Measurements from ENCODE around the gene DNAH14. TPM values are rescaled to one million over a fixed set of nuclear protein-coding genes. Genes with fewer than 3 reads are reported as not detected.
A peak's percentile ranks its signal among the peaks of the same experiment; 100 is the strongest.

DNAH14 gene
- total and polyA plus RNA-seq, 9 of the 15 experiments (the other 6 are each of a cell fraction or from before 2014, with no cell fraction given), result 58.4 to 142 (median 98.4) TPM

DNA sequence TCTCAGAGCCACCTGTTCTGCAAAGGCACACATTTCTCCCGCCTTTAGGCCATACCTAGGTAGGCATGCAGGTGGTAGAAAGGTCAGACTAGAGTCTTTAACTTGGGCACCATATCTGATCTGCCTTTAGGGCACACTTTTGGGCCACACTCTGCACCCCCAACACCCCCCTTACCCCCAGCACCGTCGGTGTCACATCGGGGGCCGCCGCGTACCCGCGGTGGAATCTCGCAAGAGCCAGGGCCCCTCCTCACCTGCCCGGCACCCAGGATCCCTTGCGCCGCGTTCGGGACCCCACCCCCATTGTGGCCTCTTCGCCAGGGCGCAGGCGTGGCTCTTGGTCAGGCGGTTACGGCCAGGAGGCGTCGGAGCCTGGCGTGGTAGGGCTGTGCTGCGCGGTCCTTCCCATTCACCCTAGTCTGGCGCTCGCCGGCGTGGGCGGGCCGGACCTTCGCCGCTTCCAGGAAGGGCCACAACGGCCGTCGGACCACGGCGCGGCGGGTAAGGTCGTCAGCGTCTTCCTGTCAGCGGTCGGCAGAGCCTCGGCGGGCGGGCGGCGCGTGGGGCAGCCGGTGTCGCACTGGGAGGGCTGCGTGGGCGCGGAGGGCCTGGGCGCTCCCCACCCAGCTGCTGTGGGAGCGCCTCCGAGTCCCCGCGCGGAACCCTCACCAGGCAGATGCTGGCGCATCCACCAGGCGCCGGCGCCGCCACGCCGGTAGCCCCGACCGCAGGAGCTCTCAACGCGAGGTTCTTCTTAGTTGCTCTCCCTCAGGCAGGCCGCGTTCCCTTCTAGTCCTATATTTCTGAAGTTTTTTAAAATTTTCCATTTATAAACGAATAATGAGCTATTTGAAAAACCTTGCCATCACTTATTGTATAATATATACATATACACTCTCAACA, at the start of gene DNAH14 (continued):
- TF ChIP-seq, protein P1, sequence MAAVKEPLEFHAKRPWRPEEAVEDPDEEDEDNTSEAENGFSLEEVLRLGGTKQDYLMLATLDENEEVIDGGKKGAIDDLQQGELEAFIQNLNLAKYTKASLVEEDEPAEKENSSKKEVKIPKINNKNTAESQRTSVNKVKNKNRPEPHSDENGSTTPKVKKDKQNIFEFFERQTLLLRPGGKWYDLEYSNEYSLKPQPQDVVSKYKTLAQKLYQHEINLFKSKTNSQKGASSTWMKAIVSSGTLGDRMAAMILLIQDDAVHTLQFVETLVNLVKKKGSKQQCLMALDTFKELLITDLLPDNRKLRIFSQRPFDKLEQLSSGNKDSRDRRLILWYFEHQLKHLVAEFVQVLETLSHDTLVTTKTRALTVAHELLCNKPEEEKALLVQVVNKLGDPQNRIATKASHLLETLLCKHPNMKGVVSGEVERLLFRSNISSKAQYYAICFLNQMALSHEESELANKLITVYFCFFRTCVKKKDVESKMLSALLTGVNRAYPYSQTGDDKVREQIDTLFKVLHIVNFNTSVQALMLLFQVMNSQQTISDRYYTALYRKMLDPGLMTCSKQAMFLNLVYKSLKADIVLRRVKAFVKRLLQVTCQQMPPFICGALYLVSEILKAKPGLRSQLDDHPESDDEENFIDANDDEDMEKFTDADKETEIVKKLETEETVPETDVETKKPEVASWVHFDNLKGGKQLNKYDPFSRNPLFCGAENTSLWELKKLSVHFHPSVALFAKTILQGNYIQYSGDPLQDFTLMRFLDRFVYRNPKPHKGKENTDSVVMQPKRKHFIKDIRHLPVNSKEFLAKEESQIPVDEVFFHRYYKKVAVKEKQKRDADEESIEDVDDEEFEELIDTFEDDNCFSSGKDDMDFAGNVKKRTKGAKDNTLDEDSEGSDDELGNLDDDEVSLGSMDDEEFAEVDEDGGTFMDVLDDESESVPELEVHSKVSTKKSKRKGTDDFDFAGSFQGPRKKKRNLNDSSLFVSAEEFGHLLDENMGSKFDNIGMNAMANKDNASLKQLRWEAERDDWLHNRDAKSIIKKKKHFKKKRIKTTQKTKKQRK (IDR thresholded peaks at IDR 0.05; ENCODE audit: borderline replicate concordance, low read depth, low read length), result no peak
- TF ChIP-seq BACH1 (tag; IDR thresholded peaks at IDR 0.05), result no peak
- peak; percentile 91 for TF ChIP-seq SMAD4 (CRISPR knock-in tag; conservative IDR thresholded peaks at IDR 0.05)
- no peak for TF ChIP-seq FOXM1 (IDR thresholded peaks at IDR 0.05; ENCODE audit: low read depth)
- TF ChIP-seq FOXM1 (CRISPR knock-in tag; IDR thresholded peaks at IDR 0.05; ENCODE audit: low read depth), result peak; percentile 90
- no peak for TF ChIP-seq SRSF1 (IDR thresholded peaks at IDR 0.05; ENCODE audit: low read depth, low read length)
- TF ChIP-seq NFIX (CRISPR knock-in tag; IDR thresholded peaks at IDR 0.05; ENCODE audit: low read depth), result no peak
- peak; percentile 49; the same call in 1 of the 2 replicates for TF ChIP-seq JUND (IDR thresholded peaks at IDR 0.05; ENCODE audit: borderline replicate concordance, low read depth, low read length)
- peak; percentile 26; the same call in 1 of the 3 replicates for TF ChIP-seq JUND (tag; IDR thresholded peaks at IDR 0.05; ENCODE audit: borderline replicate concordance, low read depth, low read length)
- peak; percentile 97 for TF ChIP-seq KAT7 (CRISPR knock-in tag; IDR thresholded peaks at IDR 0.05; ENCODE audit: borderline replicate concordance)
- peak; percentile 49; the same call in 1 of the 2 replicates for TF ChIP-seq NFRKB (IDR thresholded peaks at IDR 0.05; ENCODE audit: low read depth)
- peak; percentile 40 for TF ChIP-seq PCBP1 (IDR thresholded peaks at IDR 0.05; ENCODE audit: low read depth, low read length, poor library complexity, severe bottlenecking)
- TF ChIP-seq CTBP1 (IDR thresholded peaks at IDR 0.05; ENCODE audit: borderline replicate concordance), result peak; percentile 93
- TF ChIP-seq SAFB (IDR thresholded peaks at IDR 0.05; ENCODE audit: borderline replicate concordance, low read depth, low read length), result peak; percentile 96
- TF ChIP-seq, protein P2, sequence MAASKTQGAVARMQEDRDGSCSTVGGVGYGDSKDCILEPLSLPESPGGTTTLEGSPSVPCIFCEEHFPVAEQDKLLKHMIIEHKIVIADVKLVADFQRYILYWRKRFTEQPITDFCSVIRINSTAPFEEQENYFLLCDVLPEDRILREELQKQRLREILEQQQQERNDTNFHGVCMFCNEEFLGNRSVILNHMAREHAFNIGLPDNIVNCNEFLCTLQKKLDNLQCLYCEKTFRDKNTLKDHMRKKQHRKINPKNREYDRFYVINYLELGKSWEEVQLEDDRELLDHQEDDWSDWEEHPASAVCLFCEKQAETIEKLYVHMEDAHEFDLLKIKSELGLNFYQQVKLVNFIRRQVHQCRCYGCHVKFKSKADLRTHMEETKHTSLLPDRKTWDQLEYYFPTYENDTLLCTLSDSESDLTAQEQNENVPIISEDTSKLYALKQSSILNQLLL (CRISPR knock-in tag; IDR thresholded peaks at IDR 0.05; ENCODE audit: borderline replicate concordance), result no peak
- 0 out of 2 replicates have a peak, but pooled peaks have one; percentile 24 for TF ChIP-seq ZC3H11A (IDR thresholded peaks at IDR 0.05; ENCODE audit: low read depth, low read length)
- no peak for TF ChIP-seq ZNF695 (CRISPR knock-in tag; IDR thresholded peaks at IDR 0.05)
- TF ChIP-seq ZNF668 (CRISPR knock-in tag; IDR thresholded peaks at IDR 0.05), result peak; percentile 47; the same call in 1 of the 2 replicates
- TF ChIP-seq PYGO2 (tag; IDR thresholded peaks at IDR 0.05), result no peak
- no peak for TF ChIP-seq CCAR2 (IDR thresholded peaks at IDR 0.05; ENCODE audit: low read depth, low read length)
- no peak for TF ChIP-seq ARHGAP35 (IDR thresholded peaks at IDR 0.05; ENCODE audit: partially characterized antibody)
- TF ChIP-seq MCM7 (IDR thresholded peaks at IDR 0.05), result no peak
- no peak for TF ChIP-seq ETV1 (tag; conservative IDR thresholded peaks at IDR 0.05; ENCODE audit: low read depth)
- TF ChIP-seq ZNF785 (CRISPR knock-in tag; IDR thresholded peaks at IDR 0.05), result no peak

Measured in K562 (cell line).